Astrocyte of the spinal cord (primary cell): ENCODE measurements around the gene C6orf15.

ENCODE experiments used
- DNase-seq: peaks from one replicate; pipeline ENCODE4 v3.0.0; 2011; ENCODE audit warnings: low read depth, low spot score
- H3K4me3 ChIP-seq: 2 replicates; pipeline ENCODE4 v1.5.1; 2011; ENCODE audit warnings: low read depth, mild to moderate bottlenecking, low read length, moderate library complexity
- CTCF ChIP-seq: IDR thresholded peaks from 2 replicates; pipeline ENCODE4 v1.5.1; 2012; ENCODE audit warnings: low read depth, mild to moderate bottlenecking, low read length, inconsistent platforms
- in situ Hi-C: cut with HindIII; loops from 2 replicates; pipeline ENCODE4 v1.10.0; 2017; ENCODE audit warnings: low sequenced_read_pairs

The C6orf15 gene

GRCh38 chr6:31156641-31157040 lies 44.3 kb upstream of the C6orf15 start:
- in situ Hi-C loops = no loop called here
- DNase-seq = no peak
- no peak for TF ChIP-seq CTCF
- no peak overlapping the region for H3K4me3 ChIP-seq

DNA sequence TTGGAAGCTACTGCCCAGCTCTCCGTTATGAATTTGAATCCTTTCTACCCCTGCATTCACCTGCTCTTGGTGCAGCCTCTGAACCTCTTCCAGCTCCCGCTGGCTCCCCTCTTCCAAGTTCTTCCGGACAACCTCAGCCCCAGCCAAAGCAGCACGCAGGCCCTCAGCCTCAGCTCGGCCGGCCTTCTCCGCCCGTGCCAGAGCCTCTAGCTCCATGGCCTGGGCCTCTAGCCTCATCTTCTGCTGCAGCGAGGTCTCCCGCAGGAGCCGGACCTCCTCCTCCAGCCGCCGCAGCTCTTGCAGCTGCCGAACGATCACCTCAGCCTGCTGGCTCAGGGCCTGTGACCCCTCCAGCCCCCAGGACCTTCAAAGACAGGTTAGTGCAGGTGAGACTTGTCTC lies 42.1 kb upstream of the C6orf15 start:
- no peak for DNase-seq
- in situ Hi-C loops = no loop called here
- no peak overlapping the region for H3K4me3 ChIP-seq
- TF ChIP-seq CTCF = no peak

GRCh38 chr6:31152781-31153180 lies 40.4 kb upstream of the C6orf15 start:
- no peak overlapping the region for H3K4me3 ChIP-seq
- in situ Hi-C loops = no loop called here
- DNase-seq = no peak
- no peak for TF ChIP-seq CTCF

DNA sequence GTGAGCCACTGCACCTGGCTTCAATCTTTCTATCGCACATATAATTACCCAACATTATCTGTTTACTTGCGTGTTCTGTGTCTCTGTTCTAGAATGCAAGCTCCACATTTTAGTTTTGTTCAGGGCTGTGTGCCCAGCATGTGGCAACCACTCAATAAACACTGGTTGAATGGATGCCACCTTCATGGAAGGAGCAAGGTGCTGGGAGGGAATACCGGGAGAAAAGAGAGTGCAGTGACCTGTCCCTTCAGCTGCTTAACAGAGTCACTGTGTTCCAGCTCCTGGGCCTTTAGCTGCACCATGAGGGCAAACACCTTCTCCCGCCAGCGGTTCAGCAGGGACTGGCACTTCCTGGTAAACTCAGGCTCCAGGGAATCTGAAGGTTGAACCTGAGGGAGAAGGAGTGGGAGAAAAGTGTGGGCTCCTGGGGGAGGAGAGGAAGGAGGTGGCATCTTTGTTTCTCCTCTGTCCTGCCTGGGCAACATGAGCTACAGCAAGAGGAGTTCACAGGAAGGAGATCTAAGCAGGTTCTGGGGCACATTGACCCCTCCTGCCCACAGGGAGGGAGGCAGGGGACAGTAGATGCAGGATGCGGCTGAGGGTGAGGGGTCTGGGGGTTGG lies 37.6 kb upstream of the C6orf15 start:
- H3K4me3 ChIP-seq = no peak overlapping the region
- no peak for TF ChIP-seq CTCF
- in situ Hi-C loops = no loop called here
- DNase-seq = no peak

- DNase-seq = no peak
- TF ChIP-seq CTCF = no peak
- no peak overlapping the region for H3K4me3 ChIP-seq
- in situ Hi-C loops = no loop called here
Observed at GRCh38 chr6:31145386-31145785, 33.0 kb upstream of the C6orf15 start.

DNA sequence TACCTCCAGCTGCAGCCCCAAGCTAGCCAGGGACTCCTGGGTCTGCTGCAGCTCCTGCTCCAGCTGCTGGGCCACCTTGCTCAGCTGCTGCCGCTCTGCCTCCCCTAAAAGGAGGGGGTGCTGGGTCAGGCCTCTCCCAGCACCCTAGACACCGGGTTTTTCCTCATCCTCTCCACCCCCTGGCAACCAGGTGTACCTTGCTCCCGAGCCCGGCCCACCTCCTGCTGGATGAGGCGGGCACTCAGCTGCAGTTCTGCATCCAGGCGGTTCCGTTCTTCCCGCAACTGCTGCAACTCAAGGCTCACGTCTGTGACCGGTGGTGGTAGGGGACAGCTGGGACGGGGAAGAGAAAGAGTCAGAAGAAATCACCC lies 32.6 kb upstream of the C6orf15 start:
- no peak for TF ChIP-seq CTCF
- DNase-seq = no peak
- H3K4me3 ChIP-seq = no peak overlapping the region
- in situ Hi-C loops = no loop called here
